OCI-LY7 (cell line): ENCODE results near the gene PRPF18.

Experiments used
- CTCF ChIP-seq: fragments of 200-600 bp; sonication (generic); conservative IDR thresholded peaks from 2 replicates; pipeline ENCODE4 v1.5.1; 2014; ENCODE audit warnings: mild to moderate bottlenecking, antibody characterized with exemption, low read length, moderate library complexity, mixed read lengths
- EZH2phosphoT487 ChIP-seq: fragments of 200-600 bp; sonication (generic); IDR thresholded peaks from 2 replicates; pipeline ENCODE4 v1.6.1; 2018; ENCODE audit warnings: low read depth, borderline replicate concordance, mild to moderate bottlenecking, mixed run types, antibody characterized with exemption, low read length, moderate library complexity, mixed read lengths

GRCh38 chr10:13656337-13657100 lies 69.8 kb downstream of the PRPF18 start:
- TF ChIP-seq CTCF (no peak), EZH2phosphoT487 (no peak)
